ENCODE measurements around the gene MAP4K1.
"Not testable (repeated sequence)": the region's sequence is repeated elsewhere in the genome, so short reads cannot be mapped to it uniquely, and the experiment has no call there.

MAP4K1 gene

DNA sequence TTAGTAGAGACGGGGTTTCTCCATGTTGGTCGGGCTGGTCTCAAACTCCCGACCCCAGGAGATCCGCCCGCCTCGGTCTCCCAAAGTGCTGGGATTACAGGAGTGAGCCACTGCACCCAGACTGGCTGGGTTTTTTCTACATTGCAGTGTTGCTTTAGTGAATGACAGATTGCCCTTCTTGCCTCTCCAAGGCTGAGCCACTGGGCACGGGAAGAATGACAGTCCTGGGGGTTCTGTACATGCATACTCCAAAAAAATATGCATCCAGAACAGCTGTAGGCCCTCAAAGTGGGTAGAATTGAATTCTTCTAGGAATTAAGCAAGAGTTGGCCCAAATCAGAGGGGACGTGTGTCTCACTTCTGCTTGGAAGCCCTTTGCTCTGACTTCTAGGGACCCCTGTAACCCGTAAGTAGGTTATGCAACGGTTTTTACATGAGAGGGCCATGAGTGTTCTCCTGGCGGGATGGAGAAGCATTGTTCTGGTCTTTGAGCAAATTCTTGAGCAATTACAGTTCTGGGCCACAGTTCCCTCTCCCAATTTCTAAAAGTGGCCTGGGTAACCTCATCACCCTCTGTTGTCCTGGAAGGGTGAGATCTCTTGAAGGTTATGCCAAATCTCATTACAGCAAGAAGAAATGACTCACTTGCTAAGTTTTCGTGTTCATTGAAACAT is 33.3 kb upstream of the MAP4K1 start:
- peak; percentile 94 for DNase-seq (ENCODE audit: low read depth)

DNA sequence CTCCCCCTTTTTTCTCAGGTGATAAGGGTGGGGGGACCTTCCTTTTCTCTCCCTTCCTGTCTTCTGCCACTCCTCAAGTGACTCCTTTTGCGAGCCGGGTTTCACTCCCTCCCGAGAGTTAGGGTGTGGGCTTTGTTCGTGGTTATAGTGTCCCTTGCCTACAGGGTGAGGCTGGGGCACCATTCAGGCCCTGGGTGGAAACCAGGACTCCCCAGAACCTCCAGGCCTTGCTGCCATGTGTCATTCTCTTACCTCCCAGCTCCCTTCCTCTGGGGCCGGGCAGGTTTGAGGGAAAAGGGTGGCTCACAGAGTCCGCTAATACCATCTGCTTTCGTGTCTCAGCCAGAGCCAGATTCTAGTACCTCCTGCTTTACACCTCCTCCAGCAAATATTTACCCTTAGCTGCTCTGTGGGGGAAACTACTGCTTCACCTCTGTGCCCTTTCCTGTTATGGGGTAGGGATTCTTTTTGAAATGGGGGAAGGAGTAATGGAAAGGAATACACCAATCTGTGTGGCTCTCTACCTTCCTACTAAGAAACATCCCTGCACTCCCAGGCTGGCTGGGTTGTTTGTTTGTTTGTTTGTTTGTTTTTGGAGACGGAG is 32.5 kb upstream of the MAP4K1 start:
- DNase-seq (ENCODE audit: low read depth): no peak

DNA sequence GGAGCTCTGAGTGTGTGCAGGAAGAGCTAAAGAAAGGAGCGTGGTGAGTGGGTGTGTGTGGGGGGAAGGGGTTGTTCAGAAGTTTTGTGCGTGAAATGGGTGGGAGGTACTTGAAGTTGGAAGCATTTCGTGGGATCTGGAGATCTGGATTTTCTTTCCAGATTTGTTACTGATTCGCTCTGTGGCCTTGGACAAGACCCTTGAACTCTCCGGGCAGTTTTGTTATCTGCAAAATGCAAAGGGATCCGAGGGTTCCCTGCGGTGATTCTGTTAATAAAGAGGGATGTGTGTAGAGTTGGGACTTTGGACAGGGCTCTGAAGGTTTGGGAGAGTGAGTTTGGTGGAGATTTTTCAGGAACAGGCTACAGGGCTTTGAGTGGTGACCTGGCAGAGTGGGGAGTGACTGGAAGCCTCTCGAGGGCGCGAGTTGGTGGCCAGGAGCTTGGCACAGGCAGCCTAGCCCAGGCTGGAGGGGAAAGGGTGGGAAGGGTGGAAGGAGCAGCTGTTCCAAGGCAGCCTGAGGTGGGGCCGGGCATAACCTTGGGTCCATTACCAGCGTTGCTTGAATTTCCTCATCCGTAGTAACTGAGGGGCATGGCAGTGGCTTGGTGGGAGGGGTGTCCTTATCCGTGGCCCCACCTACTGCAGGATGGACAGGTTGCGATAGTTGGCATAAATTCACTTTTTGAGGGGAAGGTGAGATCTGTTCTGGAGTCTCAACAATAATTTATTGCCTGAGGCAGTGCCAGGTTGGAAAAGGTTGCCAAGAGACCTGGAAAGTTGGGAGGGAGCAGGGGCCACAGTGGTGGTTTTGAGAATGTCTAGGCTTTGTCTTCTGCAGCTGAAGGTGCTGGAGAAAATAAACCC is 31.8 kb upstream of the MAP4K1 start:
- no peak for DNase-seq (ENCODE audit: low read depth)

- no peak for DNase-seq (ENCODE audit: low read depth)
Measured at GRCh38 chr19:38648769-38649304, 31.1 kb upstream of the MAP4K1 start.

DNA sequence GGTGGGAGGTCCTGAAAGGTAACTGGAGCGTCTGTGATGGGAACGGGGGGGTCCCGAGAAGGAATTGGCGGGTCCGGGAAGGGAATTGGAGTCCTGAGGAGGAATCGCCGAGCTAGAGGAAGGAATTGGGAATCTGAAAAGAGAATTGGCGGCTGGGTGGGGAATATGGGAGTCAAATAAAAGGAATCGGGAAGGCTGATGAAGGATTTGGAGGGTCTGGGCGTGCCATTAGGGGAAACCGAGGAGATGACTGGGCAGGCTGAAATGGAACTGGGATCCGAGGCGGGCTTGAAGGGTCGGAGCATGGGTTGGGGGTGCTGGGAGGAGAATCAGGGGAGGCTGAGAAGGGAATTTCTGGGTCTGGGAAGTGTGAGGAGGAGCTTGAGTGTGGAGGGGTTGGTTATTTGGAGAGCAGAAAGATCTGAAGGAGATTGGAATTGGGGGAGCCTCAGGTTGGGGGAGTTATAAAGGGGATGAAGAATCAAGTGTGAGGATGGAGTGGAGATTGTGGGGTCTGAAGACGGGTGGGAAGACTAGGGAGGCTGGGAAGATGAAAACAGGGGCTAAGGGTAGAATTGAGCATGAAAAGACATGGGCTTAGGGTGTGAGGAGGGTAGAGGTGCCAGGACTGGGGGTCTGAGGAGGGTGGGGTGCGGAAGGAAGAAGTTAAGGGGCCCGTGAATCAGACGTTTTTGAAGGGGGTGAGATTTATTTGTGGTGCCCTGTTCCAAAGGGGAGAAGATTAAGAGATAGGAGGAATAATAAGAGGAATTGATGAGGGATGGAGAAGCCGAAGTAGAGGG is 30.4 kb upstream of the MAP4K1 start:
- no peak for DNase-seq (ENCODE audit: low read depth)

- DNase-seq (ENCODE audit: low read depth): peak; percentile 95
Measured at GRCh38 chr19:38647368-38647965, 29.7 kb upstream of the MAP4K1 start, which contains the start of gene ACTN4. ACTN4 (plus strand) TSS chr19:38647649; CDS start chr19:38647746, 97 bp downstream.

DNA sequence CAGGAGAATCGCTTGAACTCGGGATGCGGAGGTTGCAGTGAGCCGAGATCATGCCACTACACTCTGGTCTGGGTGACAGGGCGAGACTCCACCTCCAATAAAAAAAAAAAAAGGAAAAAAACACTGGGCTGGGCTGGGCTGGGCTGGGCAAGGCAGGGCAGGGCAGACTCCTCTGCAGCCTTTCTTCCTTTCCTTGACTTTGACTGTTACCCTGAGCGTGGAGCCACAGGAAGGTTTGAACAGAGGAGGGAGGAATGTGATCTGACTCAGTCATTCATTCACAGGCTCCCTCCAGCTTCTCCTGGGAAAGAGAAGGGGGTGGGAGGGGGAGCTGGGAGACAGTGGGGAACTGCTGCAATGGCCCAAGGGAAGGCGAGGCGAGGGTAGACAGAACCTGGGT is 27.0 kb upstream of the MAP4K1 start:
- no peak for DNase-seq (ENCODE audit: low read depth)

DNA sequence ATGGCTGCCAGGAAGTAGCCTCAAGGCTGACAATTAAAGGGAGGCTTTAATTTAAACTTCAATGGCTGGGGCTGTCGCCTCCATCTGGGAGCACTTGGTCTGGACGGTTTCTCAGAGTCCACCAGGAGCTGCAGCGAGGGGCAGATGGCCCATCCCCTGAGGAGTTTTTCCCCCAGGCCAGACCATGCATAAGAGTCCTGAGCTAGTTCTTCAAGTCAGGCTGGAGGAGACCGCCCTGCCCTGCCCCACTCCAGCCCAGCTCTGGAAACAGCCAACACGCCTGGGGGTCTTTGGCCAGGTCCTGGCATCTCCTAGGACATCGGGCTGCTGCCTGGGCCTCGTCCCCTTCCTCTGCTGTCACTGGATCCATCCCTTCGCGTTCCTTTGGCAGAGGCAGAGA is 24.4 kb upstream of the MAP4K1 start:
- DNase-seq (ENCODE audit: low read depth): no peak

GRCh38 chr19:38640368-38640767 is 22.6 kb upstream of the MAP4K1 start:
- DNase-seq (ENCODE audit: low read depth): no peak

GRCh38 chr19:38639679-38640078 is 21.9 kb upstream of the MAP4K1 start:
- DNase-seq (ENCODE audit: low read depth): no peak

GRCh38 chr19:38638461-38638860 is 20.7 kb upstream of the MAP4K1 start:
- no peak for DNase-seq (ENCODE audit: low read depth)

GRCh38 chr19:38635483-38636399 is 18.0 kb upstream of the MAP4K1 start:
- DNase-seq (ENCODE audit: low read depth): no peak

GRCh38 chr19:38634757-38635482 is 17.2 kb upstream of the MAP4K1 start:
- DNase-seq (ENCODE audit: low read depth): peak; percentile 46

DNA sequence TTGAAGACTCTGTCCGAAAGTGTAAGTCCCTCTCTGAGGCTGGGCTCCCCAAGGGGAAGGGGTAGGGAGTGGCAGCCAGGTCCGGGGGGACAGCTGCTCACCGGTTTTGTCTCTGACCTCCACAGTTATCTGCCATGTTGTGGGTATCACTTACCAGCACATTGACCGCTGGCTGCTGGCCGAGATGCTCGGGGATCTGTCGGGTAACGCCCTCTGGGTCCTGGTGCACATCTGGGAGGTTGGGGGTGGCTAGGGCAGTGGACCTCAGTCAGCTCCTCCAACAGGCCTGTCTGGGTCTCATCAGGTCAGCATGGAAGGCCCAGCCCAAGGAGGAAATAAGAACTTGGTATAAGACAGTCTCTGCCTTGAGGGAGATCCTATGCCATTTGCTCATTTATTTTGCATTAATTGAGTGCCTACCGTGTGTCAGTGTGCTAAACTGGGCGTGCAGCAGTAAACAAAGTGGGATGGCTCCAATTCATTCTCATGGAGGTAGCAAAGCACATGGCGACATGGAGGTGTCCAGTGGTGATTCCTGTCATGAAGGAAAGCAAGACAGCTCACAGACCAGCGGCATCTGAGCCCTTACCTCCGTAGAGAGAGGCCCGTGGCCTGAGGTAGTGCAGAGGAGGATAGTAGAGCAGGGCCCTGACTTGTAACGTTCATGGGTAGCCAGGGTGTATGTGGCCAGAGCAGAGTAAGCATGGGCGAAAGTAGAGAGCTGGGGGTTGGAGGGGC is 14.9 kb upstream of the MAP4K1 start:
- DNase-seq (ENCODE audit: low read depth): no peak

DNA sequence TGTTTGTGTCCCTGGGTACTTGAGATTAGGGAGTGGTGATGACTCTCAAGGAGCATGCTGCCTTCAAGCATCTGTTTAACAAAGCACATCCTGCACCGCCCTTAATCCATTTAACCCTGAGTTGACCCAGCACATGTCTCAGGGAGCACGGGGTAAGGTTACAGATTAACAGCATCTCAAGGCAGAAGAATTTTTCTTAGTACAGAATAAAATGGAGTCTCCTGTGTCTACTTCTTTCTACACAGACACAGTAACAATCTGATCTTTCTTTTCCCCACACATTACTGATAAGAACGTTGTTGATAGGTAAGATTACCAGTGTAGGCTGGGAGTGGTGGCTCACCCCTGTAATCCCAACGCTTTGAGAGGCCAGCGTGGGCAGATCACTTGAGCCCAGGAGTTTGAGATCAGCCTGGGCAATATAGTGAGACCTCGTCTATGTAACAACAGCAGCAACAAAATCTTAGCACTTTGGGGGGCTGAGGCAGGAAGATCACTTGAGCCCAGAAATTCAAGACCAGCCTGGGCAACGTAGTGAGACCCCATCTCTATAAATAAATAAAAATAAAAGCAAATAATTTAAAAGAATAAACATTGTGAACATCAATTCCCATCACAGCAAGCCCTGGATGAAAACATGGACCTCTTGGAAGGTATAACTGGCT is 14.2 kb upstream of the MAP4K1 start:
- not testable (repeated sequence) for DNase-seq (ENCODE audit: low read depth)

GRCh38 chr19:38631301-38631700 is 13.5 kb upstream of the MAP4K1 start:
- not testable (repeated sequence) for DNase-seq (ENCODE audit: low read depth)

DNA sequence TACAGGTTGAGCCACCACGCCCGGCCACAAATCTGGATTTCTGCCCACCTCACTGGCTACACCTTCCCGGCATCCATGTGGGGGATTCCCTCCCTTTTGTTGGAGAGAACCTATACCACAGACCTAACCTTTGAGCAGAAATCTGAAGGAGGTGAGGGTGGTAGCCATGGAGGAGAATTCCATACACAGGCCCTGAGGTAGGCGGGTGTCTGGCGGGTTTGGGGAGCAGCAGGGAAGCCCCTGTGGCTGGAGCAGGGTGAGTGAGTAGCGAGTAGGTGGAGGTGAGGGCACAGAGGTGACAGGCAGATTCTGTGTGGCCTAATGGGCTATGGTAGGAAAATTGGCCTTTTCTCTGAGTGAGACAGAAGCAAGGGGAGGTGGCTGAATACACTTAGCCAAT is 11.8 kb upstream of the MAP4K1 start:
- DNase-seq (ENCODE audit: low read depth): no peak

DNA sequence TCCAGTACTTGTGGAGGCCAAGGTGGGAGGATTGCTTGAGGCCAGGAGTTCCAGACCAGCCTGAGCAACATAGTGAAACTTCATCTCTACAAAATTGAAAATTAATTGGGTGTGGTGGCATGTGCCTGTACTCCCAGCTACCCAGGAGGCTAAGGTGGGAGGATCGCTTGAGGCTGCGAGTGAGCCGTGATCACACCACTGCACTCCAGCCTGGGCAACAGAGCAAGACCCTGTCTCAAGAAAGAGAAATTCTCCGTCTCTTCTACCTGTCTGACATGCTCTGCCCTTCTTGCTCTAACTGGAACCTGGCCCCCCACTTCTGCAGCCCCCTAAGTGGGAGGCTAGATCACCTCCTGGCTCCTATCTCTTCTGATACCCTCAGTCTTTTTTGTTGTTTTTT is 8.6 kb upstream of the MAP4K1 start:
- no peak for DNase-seq (ENCODE audit: low read depth)

All from fibroblast of gingiva (primary cell).